HepG2 (cell line): ENCODE data around the gene NCOA7.

Experiments
- BHLHE40 ChIP-seq: IDR thresholded peaks from 2 replicates; pipeline ENCODE4 v1.6.1; 2011; ENCODE audit warnings: low read length, improper control_type of control experiment
- ELF4 ChIP-seq: sonication (generic); formaldehyde crosslinking; IDR thresholded peaks from 2 replicates; pipeline ENCODE4 v1.5.0; 2020; ENCODE audit warnings: missing genetic modification reagents, mild to moderate bottlenecking, moderate library complexity, borderline replicate concordance
- HCFC1 ChIP-seq: fragments of 150-350 bp; IDR thresholded peaks from 2 replicates; pipeline ENCODE4 v1.6.1; 2014; ENCODE audit warnings: low read depth, low read length
- HDAC6 ChIP-seq: fragments of 200-600 bp; sonication (generic); IDR thresholded peaks from 2 replicates; pipeline ENCODE4 v1.7.0; 2017; ENCODE audit warnings: mild to moderate bottlenecking, antibody characterized with exemption, low read length, low read depth
- JUN ChIP-seq: sonication (generic); formaldehyde crosslinking; IDR thresholded peaks from 2 replicates; pipeline ENCODE4 v1.4.0; 2020; ENCODE audit warnings: mild to moderate bottlenecking, missing genetic modification reagents
- MED13 ChIP-seq: sonication (generic); formaldehyde crosslinking; IDR thresholded peaks from 2 replicates; pipeline ENCODE4 v1.5.0; 2020; ENCODE audit warnings: missing genetic modification reagents
- POLR2AphosphoS2 ChIP-seq: IDR thresholded peaks from 2 replicates; pipeline ENCODE4 v1.6.1; 2011; ENCODE audit warnings: low read depth, low read length, improper control_type of control experiment
- SP140L ChIP-seq: sonication (generic); formaldehyde crosslinking; IDR thresholded peaks from 2 replicates; pipeline ENCODE4 v1.4.0; 2020; ENCODE audit warnings: missing genetic modification reagents, borderline replicate concordance
- YY1 ChIP-seq: IDR thresholded peaks from 2 replicates; pipeline ENCODE4 v1.6.1; 2011; ENCODE audit warnings: low read length, low read depth, moderate library complexity, mild to moderate bottlenecking; ENCODE audit not compliant: insufficient read depth, insufficient replicate concordance
- TF ChIP-seq, protein P1 (sequence below): sonication (generic); formaldehyde crosslinking; IDR thresholded peaks from 2 replicates; pipeline ENCODE4 v1.5.0; 2020; ENCODE audit warnings: mild to moderate bottlenecking, missing genetic modification reagents, moderate library complexity

DNA sequence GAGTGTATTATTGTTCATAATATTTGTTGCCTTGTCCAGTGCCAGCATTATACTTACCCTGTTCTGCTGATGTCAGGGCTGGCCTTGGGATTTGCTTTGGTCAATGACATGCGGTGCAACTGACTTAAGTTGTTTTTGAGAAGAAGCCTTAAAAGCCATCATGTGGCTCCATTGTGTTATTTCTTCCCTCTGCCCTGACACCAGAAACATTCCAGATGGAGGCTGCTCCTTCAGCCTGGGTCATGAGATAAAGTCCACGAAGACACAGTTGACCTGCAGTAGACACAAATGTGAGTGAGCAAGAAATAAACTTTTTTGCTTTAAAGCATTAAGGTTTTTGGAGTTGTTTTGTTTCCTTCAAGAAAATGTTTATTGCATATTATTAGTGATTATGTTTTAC is 158.3 kb downstream of the NCOA7 start:
- TF ChIP-seq JUN (CRISPR knock-in tag) (no peak), HDAC6 (no peak), POLR2AphosphoS2 (no peak), YY1 (no peak), HCFC1 (no peak), BHLHE40 (no peak), SP140L (CRISPR knock-in tag) (no peak), ELF4 (CRISPR knock-in tag) (no peak), MED13 (CRISPR knock-in tag) (no peak)
- TF ChIP-seq, protein P1, sequence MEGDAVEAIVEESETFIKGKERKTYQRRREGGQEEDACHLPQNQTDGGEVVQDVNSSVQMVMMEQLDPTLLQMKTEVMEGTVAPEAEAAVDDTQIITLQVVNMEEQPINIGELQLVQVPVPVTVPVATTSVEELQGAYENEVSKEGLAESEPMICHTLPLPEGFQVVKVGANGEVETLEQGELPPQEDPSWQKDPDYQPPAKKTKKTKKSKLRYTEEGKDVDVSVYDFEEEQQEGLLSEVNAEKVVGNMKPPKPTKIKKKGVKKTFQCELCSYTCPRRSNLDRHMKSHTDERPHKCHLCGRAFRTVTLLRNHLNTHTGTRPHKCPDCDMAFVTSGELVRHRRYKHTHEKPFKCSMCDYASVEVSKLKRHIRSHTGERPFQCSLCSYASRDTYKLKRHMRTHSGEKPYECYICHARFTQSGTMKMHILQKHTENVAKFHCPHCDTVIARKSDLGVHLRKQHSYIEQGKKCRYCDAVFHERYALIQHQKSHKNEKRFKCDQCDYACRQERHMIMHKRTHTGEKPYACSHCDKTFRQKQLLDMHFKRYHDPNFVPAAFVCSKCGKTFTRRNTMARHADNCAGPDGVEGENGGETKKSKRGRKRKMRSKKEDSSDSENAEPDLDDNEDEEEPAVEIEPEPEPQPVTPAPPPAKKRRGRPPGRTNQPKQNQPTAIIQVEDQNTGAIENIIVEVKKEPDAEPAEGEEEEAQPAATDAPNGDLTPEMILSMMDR (CRISPR knock-in tag), result no peak
